ENCODE data around the gene SLC6A1. TPM values are rescaled to one million over a fixed set of nuclear protein-coding genes. Genes with fewer than 3 reads are reported as not detected.

SLC6A1 gene
- total RNA-seq, 1 donor from 2014 or later = not detected

- no peaks in the 10 kb centered on the region for H3K36me3 Mint-ChIP-seq (ENCODE audit: low read depth)
- no peak for DNase-seq
- no peaks in the 10 kb centered on the region for H3K9me3 Mint-ChIP-seq
- no peak overlapping the region for H3K27ac Mint-ChIP-seq
- H3K27me3 Mint-ChIP-seq = no peaks in the 10 kb centered on the region
- no peak overlapping the region for H3K4me3 Mint-ChIP-seq
- no peaks in the 10 kb centered on the region for H3K4me1 Mint-ChIP-seq
- intact Hi-C loops (cut with micrococcal nuclease) = no loop called here
These were observed 14.7 kb downstream of the SLC6A1 start for GRCh38 chr3:11006986-11007933.

GRCh38 chr3:11009898-11010297, 17.4 kb downstream of the SLC6A1 start:
- H3K9me3 Mint-ChIP-seq = no peaks in the 10 kb centered on the region
- H3K4me3 Mint-ChIP-seq = no peak overlapping the region
- H3K36me3 Mint-ChIP-seq (ENCODE audit: low read depth) = no peaks in the 10 kb centered on the region
- no peaks in the 10 kb centered on the region for H3K27me3 Mint-ChIP-seq
- DNase-seq = no peak
- H3K27ac Mint-ChIP-seq = no peak overlapping the region
- intact Hi-C loops (cut with micrococcal nuclease) = no loop called here
- H3K4me1 Mint-ChIP-seq = no peaks in the 10 kb centered on the region

GRCh38 chr3:11010426-11011165, 18.0 kb downstream of the SLC6A1 start:
- no peak for DNase-seq
- Mint-ChIP-seq H3K4me3 (no peak overlapping the region), H3K27ac (no peak overlapping the region), H3K27me3 (no peaks in the 10 kb centered on the region), H3K9me3 (no peaks in the 10 kb centered on the region), H3K36me3 (ENCODE audit: low read depth) (no peaks in the 10 kb centered on the region), H3K4me1 (no peaks in the 10 kb centered on the region)
- intact Hi-C loops (cut with micrococcal nuclease) = no loop called here

GRCh38 chr3:11014253-11014652, 21.7 kb downstream of the SLC6A1 start:
- Mint-ChIP-seq H3K9me3 (no peaks in the 10 kb centered on the region), H3K4me3 (no peak overlapping the region), H3K36me3 (ENCODE audit: low read depth) (no peaks in the 10 kb centered on the region), H3K4me1 (no peaks in the 10 kb centered on the region), H3K27ac (no peak overlapping the region), H3K27me3 (no peaks in the 10 kb centered on the region)
- intact Hi-C loops (cut with micrococcal nuclease) = no loop called here
- no peak for DNase-seq

- H3K4me1 Mint-ChIP-seq = no peaks in the 10 kb centered on the region
- intact Hi-C loops (cut with micrococcal nuclease) = no loop called here
- no peak overlapping the region for H3K4me3 Mint-ChIP-seq
- H3K36me3 Mint-ChIP-seq (ENCODE audit: low read depth) = no peaks in the 10 kb centered on the region
- no peak overlapping the region for H3K27ac Mint-ChIP-seq
- H3K27me3 Mint-ChIP-seq = no peaks in the 10 kb centered on the region
- no peak for DNase-seq
- H3K9me3 Mint-ChIP-seq = no peaks in the 10 kb centered on the region
These were observed 22.2 kb downstream of the SLC6A1 start for GRCh38 chr3:11014752-11015151.

GRCh38 chr3:11015369-11015768, 22.8 kb downstream of the SLC6A1 start:
- H3K9me3 Mint-ChIP-seq = no peaks in the 10 kb centered on the region
- no peaks in the 10 kb centered on the region for H3K4me1 Mint-ChIP-seq
- intact Hi-C loops (cut with micrococcal nuclease) = no loop called here
- H3K36me3 Mint-ChIP-seq (ENCODE audit: low read depth) = no peaks in the 10 kb centered on the region
- H3K4me3 Mint-ChIP-seq = no peak overlapping the region
- H3K27ac Mint-ChIP-seq = no peak overlapping the region
- no peaks in the 10 kb centered on the region for H3K27me3 Mint-ChIP-seq
- no peak for DNase-seq

GRCh38 chr3:11016727-11017126, 24.2 kb downstream of the SLC6A1 start:
- intact Hi-C loops (cut with micrococcal nuclease) = no loop called here
- Mint-ChIP-seq H3K27me3 (no peaks in the 10 kb centered on the region), H3K9me3 (no peaks in the 10 kb centered on the region), H3K4me3 (no peak overlapping the region), H3K4me1 (no peaks in the 10 kb centered on the region), H3K27ac (no peak overlapping the region), H3K36me3 (ENCODE audit: low read depth) (no peaks in the 10 kb centered on the region)
- DNase-seq = no peak

- Mint-ChIP-seq H3K9me3 (no peaks in the 10 kb centered on the region), H3K27ac (no peak overlapping the region), H3K36me3 (ENCODE audit: low read depth) (no peaks in the 10 kb centered on the region), H3K4me1 (no peaks in the 10 kb centered on the region), H3K4me3 (no peak overlapping the region), H3K27me3 (peaks cover 1% of the 10 kb centered on the region)
- DNase-seq = no peak
- intact Hi-C loops (cut with micrococcal nuclease) = no loop called here
These were observed 26.7 kb downstream of the SLC6A1 start for GRCh38 chr3:11019116-11019819.

GRCh38 chr3:11020764-11021163, 28.2 kb downstream of the SLC6A1 start:
- H3K9me3 Mint-ChIP-seq = no peaks in the 10 kb centered on the region
- no peaks in the 10 kb centered on the region for H3K36me3 Mint-ChIP-seq (ENCODE audit: low read depth)
- intact Hi-C loops (cut with micrococcal nuclease) = no loop called here
- DNase-seq = no peak
- H3K4me1 Mint-ChIP-seq = no peaks in the 10 kb centered on the region
- no peak overlapping the region for H3K4me3 Mint-ChIP-seq
- peaks cover 4% of the 10 kb centered on the region for H3K27me3 Mint-ChIP-seq
- no peak overlapping the region for H3K27ac Mint-ChIP-seq

GRCh38 chr3:11021611-11022011, 29.1 kb downstream of the SLC6A1 start:
- no peak for DNase-seq
- H3K27me3 Mint-ChIP-seq = peaks cover 4% of the 10 kb centered on the region

GRCh38 chr3:11022115-11022514, 29.6 kb downstream of the SLC6A1 start:
- H3K4me3 Mint-ChIP-seq = no peak overlapping the region
- intact Hi-C loops (cut with micrococcal nuclease) = no loop called here
- peaks cover 4% of the 10 kb centered on the region for H3K27me3 Mint-ChIP-seq
- no peak for DNase-seq
- no peak overlapping the region for H3K27ac Mint-ChIP-seq
- no peaks in the 10 kb centered on the region for H3K36me3 Mint-ChIP-seq (ENCODE audit: low read depth)
- H3K9me3 Mint-ChIP-seq = no peaks in the 10 kb centered on the region
- no peaks in the 10 kb centered on the region for H3K4me1 Mint-ChIP-seq

More at GRCh38 chr3:11021611-11022011, 29.1 kb downstream of the SLC6A1 start:
- Mint-ChIP-seq H3K4me3 (no peak overlapping the region), H3K9me3 (no peaks in the 10 kb centered on the region), H3K4me1 (no peaks in the 10 kb centered on the region), H3K36me3 (ENCODE audit: low read depth) (no peaks in the 10 kb centered on the region), H3K27ac (no peak overlapping the region)
- intact Hi-C loops (cut with micrococcal nuclease) = no loop called here

- no peaks in the 10 kb centered on the region for H3K4me1 Mint-ChIP-seq
- H3K4me3 Mint-ChIP-seq = no peak overlapping the region
- intact Hi-C loops (cut with micrococcal nuclease) = no loop called here
- H3K27me3 Mint-ChIP-seq = peaks cover 4% of the 10 kb centered on the region
- H3K36me3 Mint-ChIP-seq (ENCODE audit: low read depth) = no peaks in the 10 kb centered on the region
- no peak for DNase-seq
- H3K9me3 Mint-ChIP-seq = no peaks in the 10 kb centered on the region
- no peak overlapping the region for H3K27ac Mint-ChIP-seq
These were observed 31.6 kb downstream of the SLC6A1 start for GRCh38 chr3:11024181-11024580.

GRCh38 chr3:11029948-11030347, 37.4 kb downstream of the SLC6A1 start:
- peaks cover 3% of the 10 kb centered on the region for H3K27me3 Mint-ChIP-seq
- intact Hi-C loops (cut with micrococcal nuclease) = no loop called here
- H3K27ac Mint-ChIP-seq = no peak overlapping the region
- H3K36me3 Mint-ChIP-seq (ENCODE audit: low read depth) = no peaks in the 10 kb centered on the region
- no peak overlapping the region for H3K4me3 Mint-ChIP-seq
- no peak for DNase-seq
- no peaks in the 10 kb centered on the region for H3K9me3 Mint-ChIP-seq
- no peaks in the 10 kb centered on the region for H3K4me1 Mint-ChIP-seq

GRCh38 chr3:11033871-11034270, 41.3 kb downstream of the SLC6A1 start:
- intact Hi-C loops (cut with micrococcal nuclease) = no loop called here
- DNase-seq = no peak
- H3K27ac Mint-ChIP-seq = no peak overlapping the region
- H3K27me3 Mint-ChIP-seq = peaks cover 36% of the 10 kb centered on the region
- H3K9me3 Mint-ChIP-seq = no peaks in the 10 kb centered on the region
- no peaks in the 10 kb centered on the region for H3K36me3 Mint-ChIP-seq (ENCODE audit: low read depth)
- no peak overlapping the region for H3K4me3 Mint-ChIP-seq
- H3K4me1 Mint-ChIP-seq = no peaks in the 10 kb centered on the region
